Epithelial cell of prostate (primary cell): ENCODE measurements around the gene SIRPA.

Experiments
- DNase-seq: peaks from one replicate; pipeline ENCODE4 v3.0.0-alpha.2; 2011; ENCODE audit warnings: low read depth, low spot score
- H3K27ac ChIP-seq: fragments of 450-650 bp; 2 replicates; pipeline ENCODE4 v1.5.1; 2017; ENCODE audit warnings: mild to moderate bottlenecking

SIRPA gene

DNA sequence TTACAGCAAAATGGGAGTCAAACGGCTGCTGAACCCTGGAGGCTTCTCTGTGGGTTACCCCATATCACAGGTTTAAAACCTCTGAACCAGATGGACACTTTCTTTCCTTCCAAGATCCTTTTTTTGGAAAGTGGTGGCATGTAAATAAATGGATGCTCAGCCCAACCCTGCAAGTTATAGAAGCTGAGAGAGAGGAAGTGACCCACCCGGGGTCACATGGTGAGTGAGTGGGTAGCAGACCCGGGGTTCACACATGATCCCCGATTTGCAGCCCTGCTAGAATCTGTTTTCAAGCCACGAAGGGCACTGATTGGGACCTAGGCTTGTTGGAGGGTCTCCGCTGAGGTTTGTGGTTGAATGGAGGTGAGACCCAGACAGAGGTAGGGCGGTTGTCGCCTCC is 32.0 kb downstream of the SIRPA start:
- no peak for DNase-seq
- H3K27ac ChIP-seq: no peak overlapping the region

DNA sequence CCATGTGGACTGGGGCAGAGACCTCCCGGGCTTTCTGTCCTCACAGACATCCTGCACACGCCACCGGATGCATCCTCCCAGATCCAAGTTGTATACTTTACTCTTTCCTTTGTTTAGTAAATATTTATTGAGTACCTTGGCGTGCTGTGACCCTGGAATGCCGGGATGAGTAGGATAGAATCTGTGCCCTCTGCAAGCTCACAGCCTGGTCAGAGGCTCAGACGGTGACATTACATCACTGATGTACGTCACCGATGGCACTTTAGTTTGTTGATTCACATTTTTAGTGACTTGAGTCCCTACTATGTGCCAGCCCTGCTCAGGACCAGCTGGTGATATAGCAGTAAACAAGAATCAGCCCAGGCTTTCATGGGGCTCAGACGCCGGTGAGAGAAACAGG is 32.9 kb downstream of the SIRPA start:
- DNase-seq: no peak
- no peak overlapping the region for H3K27ac ChIP-seq

DNA sequence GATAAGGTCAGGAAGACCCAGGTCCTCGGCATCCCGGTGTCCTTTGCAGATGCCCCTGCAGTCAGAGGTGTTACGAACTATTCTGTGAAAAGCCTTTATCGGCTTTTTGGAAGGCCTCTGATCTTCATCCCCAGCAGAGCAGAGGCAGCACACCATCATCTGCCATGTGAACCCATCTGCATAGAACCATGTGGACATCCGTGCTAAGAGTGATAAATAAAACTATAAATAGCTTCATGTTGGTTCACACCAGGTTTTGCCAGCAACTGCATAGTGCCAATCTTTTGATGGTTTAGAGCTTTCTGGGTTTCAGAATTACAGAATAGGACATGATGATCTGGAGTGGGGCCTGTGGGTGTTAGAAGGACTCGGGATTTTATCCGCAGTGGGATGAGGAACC is 33.6 kb downstream of the SIRPA start:
- no peak overlapping the region for H3K27ac ChIP-seq
- no peak for DNase-seq

DNA sequence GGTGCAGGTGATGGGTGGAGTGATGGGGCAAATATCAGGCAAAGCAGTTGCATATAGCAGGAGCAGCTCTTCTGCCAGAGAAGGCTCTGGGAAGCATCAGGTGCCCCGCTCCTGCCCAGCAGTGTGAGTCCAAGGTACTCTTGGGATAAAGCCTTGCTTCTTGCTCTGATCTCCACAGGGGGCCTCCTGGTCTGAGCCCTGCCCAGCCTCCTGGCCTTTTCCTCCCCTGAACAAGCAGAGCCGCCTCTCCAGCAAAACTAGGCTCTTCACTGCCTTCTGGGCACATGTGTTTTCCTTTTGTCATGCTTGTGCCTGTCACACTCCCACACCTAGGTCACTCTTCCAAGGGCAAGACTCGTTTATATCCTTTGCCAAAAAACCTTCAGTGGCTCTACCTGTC is 34.3 kb downstream of the SIRPA start:
- H3K27ac ChIP-seq: no peak overlapping the region
- no peak for DNase-seq

DNA sequence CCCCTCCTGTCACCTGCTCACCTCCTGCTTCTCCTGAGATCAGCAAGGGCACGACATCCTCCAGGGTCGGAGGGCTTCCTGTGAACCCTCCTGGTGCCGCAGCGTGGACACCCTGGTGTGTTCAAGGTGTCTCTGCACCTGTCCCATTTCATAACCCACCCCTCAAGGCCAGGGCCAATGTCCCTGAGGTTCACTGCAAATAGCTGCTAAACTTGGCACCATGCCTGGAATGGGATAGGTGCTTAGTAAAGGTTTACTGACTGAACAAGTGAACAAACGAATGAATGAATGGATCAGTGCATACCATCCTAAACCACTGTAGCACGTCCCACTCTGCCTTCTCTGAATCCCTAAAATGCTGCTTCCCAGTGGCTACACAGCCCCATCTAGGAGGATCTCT is 35.0 kb downstream of the SIRPA start:
- no peak for DNase-seq
- H3K27ac ChIP-seq: no peak overlapping the region

DNA sequence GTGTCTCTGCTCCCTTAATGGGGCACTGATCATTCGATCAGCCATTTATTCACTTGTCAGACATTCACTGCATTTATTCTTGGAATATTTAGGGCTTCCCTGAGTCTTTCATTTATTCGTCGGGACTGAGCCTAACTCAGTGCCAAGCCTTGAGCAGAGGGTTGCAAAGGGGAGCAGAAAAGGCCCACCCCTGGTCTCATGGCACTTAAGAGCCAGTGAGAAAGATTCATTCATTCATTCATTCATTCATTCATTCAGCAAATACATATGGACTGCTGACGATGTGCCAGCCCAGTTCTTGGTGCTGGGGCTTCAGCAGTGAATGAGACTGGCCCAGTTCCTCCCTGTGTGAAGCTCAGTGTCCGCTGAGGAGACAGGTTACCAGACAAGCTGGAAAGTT is 36.6 kb downstream of the SIRPA start:
- no peak overlapping the region for H3K27ac ChIP-seq
- DNase-seq: no peak

DNA sequence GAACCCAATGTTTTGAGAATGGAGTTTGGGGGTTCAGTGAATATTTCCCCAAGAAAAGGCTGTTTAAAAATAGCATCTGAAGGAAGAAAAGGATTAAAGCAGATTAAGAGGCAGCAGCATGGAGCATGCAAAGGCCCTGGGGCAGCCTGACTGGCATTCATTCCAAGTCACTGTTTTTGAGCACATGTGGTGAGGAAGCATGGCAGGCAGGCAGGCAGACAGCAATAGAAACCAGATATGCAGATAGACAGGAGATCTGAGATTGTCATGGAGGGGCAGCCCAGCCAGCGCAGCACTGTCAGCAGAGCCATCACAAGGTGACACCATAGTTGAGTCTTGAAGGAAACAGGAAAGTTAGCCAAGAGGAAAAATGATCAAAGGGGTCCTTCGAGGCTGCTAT is 37.8 kb downstream of the SIRPA start:
- no peak overlapping the region for H3K27ac ChIP-seq
- no peak for DNase-seq

DNA sequence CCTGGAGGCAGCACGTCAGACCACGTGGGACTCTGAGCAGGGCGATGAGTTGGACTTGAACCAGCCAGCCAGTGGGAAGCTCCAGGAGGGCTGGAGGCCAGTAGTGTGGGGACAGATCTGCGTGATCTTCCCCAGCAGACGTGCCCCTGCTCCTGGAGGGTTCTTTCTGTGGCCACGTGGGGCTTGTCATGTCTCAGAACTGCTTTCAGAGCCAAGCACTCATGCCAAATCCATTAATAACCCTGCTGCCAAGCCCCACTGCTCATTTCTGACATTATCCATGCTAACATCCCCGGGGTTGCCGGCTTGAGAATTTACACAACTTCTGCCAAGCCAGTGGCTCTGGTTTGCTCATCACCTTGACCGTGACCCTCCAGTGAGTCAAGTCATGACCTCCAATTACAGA is 38.3 kb downstream of the SIRPA start:
- no peak for DNase-seq
- no peak overlapping the region for H3K27ac ChIP-seq

DNA sequence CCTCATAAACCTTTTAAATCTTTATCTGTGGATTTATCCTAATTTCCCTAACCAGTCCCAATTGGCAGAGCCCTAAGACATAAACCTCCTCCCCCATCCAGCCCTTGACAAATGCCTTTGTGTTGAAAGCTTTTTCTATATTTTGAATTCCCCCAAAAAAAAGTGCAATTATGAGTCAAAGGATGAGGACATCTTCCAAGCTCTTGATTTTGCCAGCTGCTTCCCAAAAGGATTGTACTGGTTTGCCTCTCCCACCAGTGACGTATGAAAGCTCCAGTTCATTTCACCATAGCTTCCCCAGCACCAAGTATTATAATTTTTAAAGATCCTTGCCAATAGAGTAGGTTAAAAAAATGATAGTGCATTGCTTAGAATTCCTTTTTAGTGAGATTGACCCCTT is 38.9 kb downstream of the SIRPA start:
- DNase-seq: no peak
- no peak overlapping the region for H3K27ac ChIP-seq

DNA sequence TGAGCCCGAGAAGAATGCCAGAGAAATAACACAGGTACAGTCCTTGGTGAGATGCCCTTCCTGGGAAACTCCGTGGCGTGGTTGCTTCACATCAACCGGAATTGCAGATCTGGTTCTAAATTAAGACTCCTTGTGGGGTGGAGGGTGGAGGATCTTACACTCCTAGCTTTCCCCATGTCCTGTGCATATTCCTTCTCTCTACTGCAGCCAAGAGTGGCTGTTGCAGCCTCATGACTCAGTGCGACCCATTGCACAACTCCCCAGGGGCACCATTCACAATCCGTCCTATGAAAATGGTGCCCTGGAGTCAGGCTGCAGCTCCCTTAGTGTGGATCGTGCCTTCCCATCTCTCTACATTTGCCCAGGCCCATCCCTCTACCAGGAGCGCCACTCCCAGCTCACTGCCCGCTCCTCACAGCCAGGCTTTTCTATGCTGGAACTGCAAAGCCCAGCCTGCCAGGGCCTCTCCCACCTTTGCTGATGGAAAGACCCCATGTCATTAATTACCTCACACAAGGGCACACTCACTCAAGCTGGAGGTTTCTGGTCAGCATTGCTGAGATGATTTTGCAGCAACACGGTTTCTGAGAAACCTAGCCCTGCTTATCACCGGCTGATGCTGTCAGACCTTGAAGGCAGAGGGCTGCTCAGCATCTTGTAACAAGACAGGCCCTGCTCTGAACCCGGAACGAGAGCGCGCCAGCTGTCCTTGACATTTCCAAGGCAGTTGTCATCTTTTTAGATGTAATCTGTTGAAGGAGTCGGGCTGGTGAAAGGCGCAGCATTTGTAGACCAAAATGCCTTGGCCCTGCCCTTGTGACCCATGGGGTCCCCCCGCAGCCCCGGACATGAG is 39.7 kb downstream of the SIRPA start:
- DNase-seq: no peak
- H3K27ac ChIP-seq: no peak overlapping the region

DNA sequence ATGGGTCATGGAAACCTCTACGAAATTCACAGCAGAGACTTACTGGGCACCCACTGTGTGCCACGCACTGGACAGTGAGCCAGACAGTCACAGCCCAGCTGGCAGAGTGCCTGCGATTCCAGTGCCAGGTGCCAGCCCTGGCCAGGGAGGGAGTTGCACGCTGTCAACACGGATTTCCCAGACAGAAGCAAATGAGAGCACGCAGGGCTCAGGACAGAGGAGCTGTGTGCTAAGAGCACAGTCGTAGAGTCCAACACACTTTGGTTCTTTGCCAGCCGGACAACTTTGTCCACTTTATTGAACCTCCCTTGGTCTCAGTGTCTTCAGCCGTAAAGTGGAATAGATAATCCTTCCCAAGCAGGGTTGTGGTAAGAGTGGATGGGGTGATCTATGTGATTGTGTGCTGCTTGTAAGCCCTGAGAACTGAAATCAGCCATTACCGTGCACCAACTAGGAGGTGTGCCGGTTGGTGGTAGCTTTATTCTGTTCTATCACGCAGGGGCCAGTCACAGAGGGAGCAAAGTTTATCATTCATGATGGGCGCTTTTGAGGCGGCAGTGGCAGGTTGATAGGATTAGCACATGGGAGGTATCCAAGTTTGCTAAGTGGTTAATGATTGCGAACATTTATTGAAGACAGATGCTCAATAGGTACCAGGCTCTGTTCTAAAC is 40.6 kb downstream of the SIRPA start:
- no peak for DNase-seq
- no peak overlapping the region for H3K27ac ChIP-seq

DNA sequence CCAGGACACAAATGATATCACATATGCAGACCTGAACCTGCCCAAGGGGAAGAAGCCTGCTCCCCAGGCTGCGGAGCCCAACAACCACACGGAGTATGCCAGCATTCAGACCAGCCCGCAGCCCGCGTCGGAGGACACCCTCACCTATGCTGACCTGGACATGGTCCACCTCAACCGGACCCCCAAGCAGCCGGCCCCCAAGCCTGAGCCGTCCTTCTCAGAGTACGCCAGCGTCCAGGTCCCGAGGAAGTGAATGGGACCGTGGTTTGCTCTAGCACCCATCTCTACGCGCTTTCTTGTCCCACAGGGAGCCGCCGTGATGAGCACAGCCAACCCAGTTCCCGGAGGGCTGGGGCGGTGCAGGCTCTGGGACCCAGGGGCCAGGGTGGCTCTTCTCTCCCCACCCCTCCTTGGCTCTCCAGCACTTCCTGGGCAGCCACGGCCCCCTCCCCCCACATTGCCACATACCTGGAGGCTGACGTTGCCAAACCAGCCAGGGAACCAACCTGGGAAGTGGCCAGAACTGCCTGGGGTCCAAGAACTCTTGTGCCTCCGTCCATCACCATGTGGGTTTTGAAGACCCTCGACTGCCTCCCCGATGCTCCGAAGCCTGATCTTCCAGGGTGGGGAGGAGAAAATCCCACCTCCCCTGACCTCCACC is 42.2 kb downstream of the SIRPA start:
- no peak for DNase-seq
- H3K27ac ChIP-seq: no peak overlapping the region

DNA sequence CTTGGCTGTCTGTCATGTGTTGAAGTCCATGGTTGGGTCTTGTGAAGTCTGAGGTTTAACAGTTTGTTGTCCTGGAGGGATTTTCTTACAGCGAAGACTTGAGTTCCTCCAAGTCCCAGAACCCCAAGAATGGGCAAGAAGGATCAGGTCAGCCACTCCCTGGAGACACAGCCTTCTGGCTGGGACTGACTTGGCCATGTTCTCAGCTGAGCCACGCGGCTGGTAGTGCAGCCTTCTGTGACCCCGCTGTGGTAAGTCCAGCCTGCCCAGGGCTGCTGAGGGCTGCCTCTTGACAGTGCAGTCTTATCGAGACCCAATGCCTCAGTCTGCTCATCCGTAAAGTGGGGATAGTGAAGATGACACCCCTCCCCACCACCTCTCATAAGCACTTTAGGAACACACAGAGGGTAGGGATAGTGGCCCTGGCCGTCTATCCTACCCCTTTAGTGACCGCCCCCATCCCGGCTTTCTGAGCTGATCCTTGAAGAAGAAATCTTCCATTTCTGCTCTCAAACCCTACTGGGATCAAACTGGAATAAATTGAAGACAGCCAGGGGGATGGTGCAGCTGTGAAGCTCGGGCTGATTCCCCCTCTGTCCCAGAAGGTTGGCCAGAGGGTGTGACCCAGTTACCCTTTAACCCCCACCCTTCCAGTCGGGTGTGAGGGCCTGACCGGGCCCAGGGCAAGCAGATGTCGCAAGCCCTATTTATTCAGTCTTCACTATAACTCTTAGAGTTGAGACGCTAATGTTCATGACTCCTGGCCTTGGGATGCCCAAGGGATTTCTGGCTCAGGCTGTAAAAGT is 43.5 kb downstream of the SIRPA start:
- no peak for DNase-seq

DNA sequence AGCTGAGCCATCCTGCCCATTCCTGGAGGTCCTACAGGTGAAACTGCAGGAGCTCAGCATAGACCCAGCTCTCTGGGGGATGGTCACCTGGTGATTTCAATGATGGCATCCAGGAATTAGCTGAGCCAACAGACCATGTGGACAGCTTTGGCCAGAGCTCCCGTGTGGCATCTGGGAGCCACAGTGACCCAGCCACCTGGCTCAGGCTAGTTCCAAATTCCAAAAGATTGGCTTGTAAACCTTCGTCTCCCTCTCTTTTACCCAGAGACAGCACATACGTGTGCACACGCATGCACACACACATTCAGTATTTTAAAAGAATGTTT is 44.0 kb downstream of the SIRPA start:
- H3K27ac ChIP-seq: no peak overlapping the region
- no peak for DNase-seq

More for the DNA sequence above, 43.5 kb downstream of the SIRPA start:
- H3K27ac ChIP-seq: no peak overlapping the region

DNA sequence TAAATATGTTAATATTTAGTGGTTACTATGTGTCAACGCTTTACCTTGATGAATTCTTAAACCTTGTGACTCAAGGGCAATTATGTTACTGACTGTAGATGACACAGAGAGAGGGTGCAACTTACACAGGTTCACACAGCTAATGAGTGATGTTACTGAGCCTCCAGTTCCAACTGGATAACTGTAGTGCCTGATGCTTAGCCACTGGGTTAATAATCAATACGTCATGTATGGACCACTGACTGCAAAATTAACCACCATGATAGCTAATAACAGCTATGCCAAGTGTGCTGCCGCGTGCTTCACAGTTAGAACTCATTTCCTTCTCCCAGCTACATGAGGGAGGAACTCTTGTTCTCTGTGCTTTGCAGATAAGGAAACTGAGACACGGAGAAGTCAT is 45.4 kb downstream of the SIRPA start:
- DNase-seq: no peak
- H3K27ac ChIP-seq: peak overlapping the region; percentile 63

DNA sequence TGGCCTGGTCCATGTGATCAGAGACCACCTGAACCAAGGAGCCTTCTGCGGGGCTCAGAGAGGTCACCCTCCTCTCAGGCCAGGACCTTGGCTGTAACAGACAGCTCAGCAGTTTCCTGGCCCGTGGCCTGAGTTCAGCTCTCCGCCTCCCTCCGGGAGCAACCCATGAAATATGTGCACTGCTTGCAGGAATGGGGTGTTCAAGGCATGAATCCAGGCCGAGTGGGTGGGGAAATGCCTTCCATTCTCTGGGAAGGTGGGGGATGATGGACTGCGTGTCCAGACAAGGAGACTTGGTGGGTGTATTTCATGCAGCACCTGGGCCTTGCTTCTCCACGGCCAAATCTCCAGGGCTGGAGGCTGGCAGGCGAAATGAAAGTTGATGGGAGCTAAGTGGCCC is 46.0 kb downstream of the SIRPA start:
- peak; percentile 60 for DNase-seq

DNA sequence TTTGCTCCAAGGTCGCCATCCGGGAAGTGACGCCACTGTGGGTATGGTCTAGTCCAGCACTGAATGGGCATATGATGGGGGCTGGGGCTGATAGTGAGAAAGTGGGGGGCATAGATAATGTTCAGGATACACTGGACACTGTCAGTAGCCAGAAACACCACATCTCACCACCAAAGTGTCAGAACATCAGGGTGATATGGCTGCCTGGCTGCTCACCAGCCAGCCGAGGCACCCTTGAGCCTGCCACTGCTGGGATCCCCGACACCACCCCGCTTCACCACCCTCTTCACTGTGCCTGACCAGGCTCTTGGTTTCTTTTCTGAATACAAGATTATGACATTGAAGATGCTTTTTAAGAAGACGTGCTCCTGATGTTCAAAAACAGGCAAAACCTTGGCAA is 46.9 kb downstream of the SIRPA start:
- peak overlapping the region; percentile 63 for H3K27ac ChIP-seq
- DNase-seq: no peak

More for the DNA sequence above, 46.0 kb downstream of the SIRPA start:
- H3K27ac ChIP-seq: peak overlapping the region; percentile 63

DNA sequence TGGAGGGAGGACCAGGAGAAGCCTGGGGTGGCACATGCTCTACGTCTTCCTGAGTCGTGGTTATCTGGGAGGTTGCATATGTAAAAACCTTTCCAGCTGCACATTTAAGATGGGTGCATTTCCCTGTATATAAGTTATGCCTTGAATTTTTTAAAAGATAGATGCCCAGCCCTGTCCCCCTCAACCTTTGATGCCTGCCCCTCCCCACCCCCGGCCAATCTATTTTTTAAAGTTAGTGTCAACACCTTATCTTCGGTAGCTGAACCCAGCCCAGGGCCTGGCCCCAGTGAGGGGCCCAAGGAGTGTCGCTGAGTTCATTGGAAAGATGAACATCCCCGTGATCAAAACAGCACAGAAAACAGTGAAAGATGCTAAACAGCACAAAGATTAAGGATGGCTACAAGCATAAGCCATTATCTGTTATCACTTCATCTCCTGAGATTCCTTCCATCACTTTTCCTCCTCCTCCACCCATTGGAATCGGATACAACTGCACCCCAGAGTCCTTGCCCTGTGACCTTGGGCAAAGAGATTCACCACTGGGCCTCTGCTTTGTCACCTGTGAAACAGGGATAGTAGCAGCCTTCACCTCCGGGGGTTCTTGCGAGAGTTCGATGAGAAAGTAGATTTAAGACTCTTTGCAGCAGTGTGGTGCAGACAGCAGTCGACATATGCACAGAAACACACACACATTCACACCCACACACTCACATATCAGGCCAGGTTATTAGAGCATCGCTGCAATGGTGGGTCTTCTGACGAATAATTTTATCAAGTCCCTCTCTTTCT is 47.5 kb downstream of the SIRPA start:
- H3K27ac ChIP-seq: peak overlapping the region; percentile 60
- DNase-seq: no peak

DNA sequence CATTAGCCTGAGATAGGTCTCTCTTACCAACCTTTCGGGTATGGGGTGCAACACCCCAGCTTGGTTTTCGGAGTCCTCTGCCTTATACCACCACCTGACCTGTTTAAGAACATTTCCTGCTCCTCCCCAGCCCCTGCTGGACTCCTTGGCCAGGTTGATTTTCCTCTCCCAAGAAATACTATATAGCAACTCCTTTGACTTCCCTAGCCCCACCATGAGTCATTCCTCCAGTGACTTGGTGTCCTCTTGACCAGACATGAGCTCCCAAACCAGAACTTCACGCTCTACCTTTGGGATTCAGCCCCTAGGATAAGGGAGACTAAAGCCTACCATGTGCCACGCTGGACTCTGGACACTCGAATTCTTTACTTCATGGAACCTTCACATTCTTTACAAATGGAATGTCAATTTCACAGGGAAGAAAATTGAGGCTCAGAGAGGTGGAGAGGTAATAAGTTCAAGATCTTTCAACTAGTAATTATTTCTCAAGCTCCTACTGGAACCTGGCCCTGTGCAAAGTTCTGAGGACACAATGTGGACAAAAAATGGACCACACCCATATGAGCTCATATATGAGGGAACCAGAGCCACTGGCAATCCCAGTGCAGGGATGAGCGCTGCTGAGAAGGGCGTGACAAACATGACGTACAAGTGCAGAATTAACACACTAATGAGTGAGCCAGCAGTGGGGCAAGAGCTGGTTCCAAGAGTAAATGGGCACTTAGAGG is 48.2 kb downstream of the SIRPA start:
- H3K27ac ChIP-seq: peak overlapping the region; percentile 60
- peak; percentile 50 for DNase-seq
